ENCODE results near the gene FUT6. TPM values are rescaled to one million over a fixed set of nuclear protein-coding genes. Genes with fewer than 3 reads are reported as not detected.
"Not testable (repeated sequence)": the region's sequence is repeated elsewhere in the genome, so short reads cannot be mapped to it uniquely, and the experiment has no call there.

FUT6 gene
- total RNA-seq, 1 donor, result not detected

DNA sequence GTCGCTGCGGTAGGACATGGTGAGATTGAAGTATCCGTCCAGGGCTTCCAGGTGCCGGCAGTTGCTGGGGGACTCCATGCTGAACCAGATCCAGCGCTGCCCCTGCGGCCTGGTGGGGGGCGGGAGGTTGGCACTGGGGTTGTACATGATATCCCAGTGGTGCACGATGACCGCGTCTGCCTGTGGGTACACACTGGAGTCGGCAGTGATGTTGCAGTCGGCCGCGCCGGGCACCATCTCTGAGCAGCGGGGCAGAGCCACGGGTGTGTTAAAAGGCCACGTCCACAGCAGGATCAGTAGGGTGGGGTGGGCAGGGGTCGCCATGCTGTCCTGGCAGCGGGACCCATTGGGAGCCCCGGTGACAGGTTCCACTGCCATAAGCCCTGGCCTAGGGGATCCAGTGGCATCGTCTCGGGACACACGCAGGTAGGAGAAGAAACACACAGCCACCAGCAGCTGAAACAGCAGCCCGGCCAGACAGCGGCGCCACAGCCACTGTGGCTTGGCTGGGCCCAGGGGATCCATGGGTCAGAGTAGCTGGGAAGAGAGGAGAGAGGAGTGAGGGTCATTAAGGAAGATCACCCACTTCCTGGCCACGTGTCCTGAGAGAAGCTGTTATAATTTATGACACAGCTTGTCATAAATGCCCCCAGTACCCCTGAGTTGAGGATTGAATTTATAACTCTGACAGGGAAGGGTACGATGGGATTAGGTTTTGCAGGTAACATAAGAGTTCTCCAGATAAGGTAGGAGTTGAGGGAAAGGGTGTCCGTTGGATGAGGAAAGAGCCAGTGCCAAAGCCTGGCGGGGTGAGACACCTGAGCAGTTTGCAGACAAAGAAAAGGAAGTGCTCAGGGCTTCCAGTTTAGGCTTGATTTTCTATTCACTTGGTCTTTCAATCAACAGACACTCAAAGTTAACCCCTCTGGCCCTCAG is 28.0 kb upstream of the FUT6 start:
- Histone ChIP-seq H3K4me1 (ENCODE audit: insufficient read depth, low read length) (no peaks in the 10 kb centered on the region), H3K4me3 (ENCODE audit: low read length) (no peak overlapping the region), H3K27me3 (ENCODE audit: insufficient read depth, low read length) (no peaks in the 10 kb centered on the region), H3K9me3 (ENCODE audit: low read depth, low read length) (no peaks in the 10 kb centered on the region)

- Histone ChIP-seq H3K27me3 (ENCODE audit: insufficient read depth, low read length) (no peaks in the 10 kb centered on the region), H3K4me1 (ENCODE audit: insufficient read depth, low read length) (no peaks in the 10 kb centered on the region), H3K4me3 (ENCODE audit: low read length) (no peak overlapping the region), H3K9me3 (ENCODE audit: low read depth, low read length) (no peaks in the 10 kb centered on the region)
Observed at GRCh38 chr19:5865772-5866171, 26.3 kb upstream of the FUT6 start.

DNA sequence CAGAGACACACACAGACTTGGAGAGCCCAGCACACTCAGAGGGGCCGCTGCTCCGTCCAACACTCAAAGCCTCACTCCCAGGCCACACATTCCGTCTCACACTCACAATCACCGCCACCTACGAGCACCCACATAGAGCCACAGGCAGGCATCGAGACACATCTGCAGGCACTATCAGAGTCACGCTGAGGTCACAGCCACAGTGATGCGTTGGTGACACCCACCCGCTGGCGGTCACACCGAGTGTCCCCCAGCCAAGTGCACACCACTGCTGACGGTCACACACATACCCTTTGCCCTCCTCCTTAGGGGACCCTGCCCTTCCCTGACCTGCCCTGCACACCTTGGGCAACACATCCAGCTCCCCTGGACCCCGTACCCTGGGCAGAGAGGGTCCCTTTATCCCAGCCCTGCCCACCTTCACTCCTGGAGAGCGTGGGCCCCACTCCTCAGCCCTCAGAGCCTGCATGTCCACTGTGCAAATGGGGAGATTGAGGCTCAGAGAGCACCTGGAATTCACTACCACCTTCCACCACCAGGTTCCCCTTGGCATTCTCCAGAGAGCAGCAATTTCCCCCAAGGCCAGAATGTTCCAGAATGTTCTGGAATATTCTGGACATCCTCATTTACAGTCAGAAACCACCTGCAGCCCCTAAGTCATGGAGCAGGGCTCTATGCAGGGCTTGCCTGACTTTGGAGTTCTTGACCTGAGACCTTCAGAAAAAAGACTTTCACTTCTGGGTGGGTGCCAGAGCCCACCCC is 25.4 kb upstream of the FUT6 start:
- H3K9me3 ChIP-seq (ENCODE audit: low read depth, low read length), result no peaks in the 10 kb centered on the region
- H3K4me3 ChIP-seq (ENCODE audit: low read length), result no peak overlapping the region
- no peaks in the 10 kb centered on the region for H3K27me3 ChIP-seq (ENCODE audit: insufficient read depth, low read length)
- H3K4me1 ChIP-seq (ENCODE audit: insufficient read depth, low read length), result no peaks in the 10 kb centered on the region

GRCh38 chr19:5864013-5864720 is 24.7 kb upstream of the FUT6 start:
- H3K27me3 ChIP-seq (ENCODE audit: insufficient read depth, low read length), result no peaks in the 10 kb centered on the region
- no peaks in the 10 kb centered on the region for H3K9me3 ChIP-seq (ENCODE audit: low read depth, low read length)
- H3K4me3 ChIP-seq (ENCODE audit: low read length), result no peak overlapping the region
- no peaks in the 10 kb centered on the region for H3K4me1 ChIP-seq (ENCODE audit: insufficient read depth, low read length)

DNA sequence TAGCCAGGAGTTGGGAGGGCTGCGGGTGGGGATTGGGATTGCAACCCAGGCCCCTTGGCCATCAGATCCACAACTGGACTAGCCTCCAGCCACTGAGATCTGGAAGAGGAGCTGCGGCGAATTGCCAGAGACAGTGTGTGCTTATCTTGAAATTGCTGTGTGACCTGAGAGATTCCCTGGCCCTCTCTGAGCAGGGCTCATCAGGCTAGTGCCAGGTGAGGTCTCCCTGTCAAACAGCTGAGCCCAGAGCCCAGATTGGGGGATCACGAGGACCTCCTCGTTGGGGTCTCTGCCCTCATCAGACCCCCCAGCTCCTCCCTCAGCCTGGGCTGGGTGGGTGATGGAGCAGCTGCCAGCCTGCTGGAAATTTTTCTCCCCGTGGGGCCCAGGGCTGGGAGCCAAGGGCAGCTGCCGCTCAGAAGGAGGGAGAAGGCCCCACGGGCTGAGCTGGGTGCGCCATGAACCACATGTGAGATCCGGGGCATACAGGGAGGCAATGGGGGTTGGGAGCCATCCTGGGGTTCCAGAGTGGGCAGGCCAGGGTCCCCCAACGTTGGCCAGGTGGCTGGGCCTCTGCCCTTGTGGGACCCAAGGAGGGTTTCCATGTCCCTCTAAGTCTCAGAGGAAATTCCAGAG is 23.6 kb upstream of the FUT6 start:
- Histone ChIP-seq H3K4me1 (ENCODE audit: insufficient read depth, low read length) (no peaks in the 10 kb centered on the region), H3K4me3 (ENCODE audit: low read length) (no peak overlapping the region), H3K9me3 (ENCODE audit: low read depth, low read length) (no peaks in the 10 kb centered on the region), H3K27me3 (ENCODE audit: insufficient read depth, low read length) (no peaks in the 10 kb centered on the region)

- Histone ChIP-seq H3K4me1 (ENCODE audit: insufficient read depth, low read length) (no peaks in the 10 kb centered on the region), H3K27me3 (ENCODE audit: insufficient read depth, low read length) (no peaks in the 10 kb centered on the region), H3K4me3 (ENCODE audit: low read length) (no peak overlapping the region), H3K9me3 (ENCODE audit: low read depth, low read length) (no peaks in the 10 kb centered on the region)
Observed at GRCh38 chr19:5857203-5858081, 17.9 kb upstream of the FUT6 start.

DNA sequence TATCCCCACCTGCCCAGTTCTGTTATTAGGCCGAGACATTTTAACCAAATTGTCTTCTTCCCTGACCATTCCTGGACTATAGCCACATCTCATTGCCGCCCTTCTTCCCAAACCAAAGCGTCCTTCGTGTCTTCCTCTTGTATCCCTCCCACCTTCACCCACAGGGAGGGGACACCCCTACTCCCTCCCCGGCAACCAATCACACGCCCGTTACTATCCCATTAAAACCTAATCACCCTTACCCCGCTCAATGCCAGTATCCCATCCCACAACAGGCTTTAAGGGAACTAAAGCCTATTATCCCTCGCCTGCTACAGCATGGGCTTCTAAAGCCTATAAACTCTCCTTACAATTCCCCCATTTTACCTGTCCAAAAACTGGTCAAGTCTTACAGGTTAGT is 15.6 kb upstream of the FUT6 start:
- not testable (repeated sequence) for H3K4me3 ChIP-seq (ENCODE audit: low read length); H3K9me3 ChIP-seq (ENCODE audit: low read depth, low read length); H3K4me1 ChIP-seq (ENCODE audit: insufficient read depth, low read length); H3K27me3 ChIP-seq (ENCODE audit: insufficient read depth, low read length)

GRCh38 chr19:5854121-5854520 is 14.6 kb upstream of the FUT6 start:
- not testable (repeated sequence) for H3K4me3 ChIP-seq (ENCODE audit: low read length); H3K4me1 ChIP-seq (ENCODE audit: insufficient read depth, low read length); H3K27me3 ChIP-seq (ENCODE audit: insufficient read depth, low read length); H3K9me3 ChIP-seq (ENCODE audit: low read depth, low read length)

GRCh38 chr19:5851302-5851701 is 11.8 kb upstream of the FUT6 start, which contains the start of gene FUT3:
FUT3 (minus strand) TSS chr19:5851449.
- no peaks in the 10 kb centered on the region for H3K4me1 ChIP-seq (ENCODE audit: insufficient read depth, low read length)
- no peaks in the 10 kb centered on the region for H3K27me3 ChIP-seq (ENCODE audit: insufficient read depth, low read length)
- no peaks in the 10 kb centered on the region for H3K9me3 ChIP-seq (ENCODE audit: low read depth, low read length)
- H3K4me3 ChIP-seq (ENCODE audit: low read length), result no peak within 1 kb of the TSS

DNA sequence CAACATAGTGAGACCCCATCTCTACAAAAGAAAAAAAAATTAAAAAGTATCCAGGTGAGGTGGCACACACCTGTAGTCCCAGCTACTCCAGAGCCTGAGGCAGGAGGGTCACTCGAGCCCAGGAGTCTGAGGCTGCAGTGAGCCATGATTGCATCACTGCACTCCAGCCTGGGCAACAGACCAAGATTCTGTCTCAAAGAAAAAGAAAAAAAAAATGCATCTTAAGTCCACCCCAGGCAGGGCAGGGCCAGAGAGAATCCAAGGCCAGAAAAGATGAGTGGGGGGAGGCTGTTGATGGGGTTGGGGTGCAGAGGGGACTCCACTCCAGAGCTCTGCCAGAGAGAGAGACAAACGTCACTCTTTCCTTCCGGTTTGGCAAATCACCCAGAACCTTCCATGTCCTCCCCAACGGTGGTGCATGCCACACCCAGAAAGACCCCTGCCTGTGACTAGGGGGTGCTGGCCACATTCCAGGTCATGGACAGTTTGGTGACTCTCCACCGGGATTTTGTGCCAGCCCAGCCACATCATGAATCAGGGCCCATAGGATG is 11.3 kb upstream of the FUT6 start:
- Histone ChIP-seq H3K4me1 (ENCODE audit: insufficient read depth, low read length) (no peaks in the 10 kb centered on the region), H3K9me3 (ENCODE audit: low read depth, low read length) (no peaks in the 10 kb centered on the region), H3K4me3 (ENCODE audit: low read length) (no peak overlapping the region), H3K27me3 (ENCODE audit: insufficient read depth, low read length) (no peaks in the 10 kb centered on the region)

GRCh38 chr19:5850189-5850588 is 10.7 kb upstream of the FUT6 start:
- Histone ChIP-seq H3K4me3 (ENCODE audit: low read length) (no peak overlapping the region), H3K4me1 (ENCODE audit: insufficient read depth, low read length) (no peaks in the 10 kb centered on the region), H3K27me3 (ENCODE audit: insufficient read depth, low read length) (no peaks in the 10 kb centered on the region)

DNA sequence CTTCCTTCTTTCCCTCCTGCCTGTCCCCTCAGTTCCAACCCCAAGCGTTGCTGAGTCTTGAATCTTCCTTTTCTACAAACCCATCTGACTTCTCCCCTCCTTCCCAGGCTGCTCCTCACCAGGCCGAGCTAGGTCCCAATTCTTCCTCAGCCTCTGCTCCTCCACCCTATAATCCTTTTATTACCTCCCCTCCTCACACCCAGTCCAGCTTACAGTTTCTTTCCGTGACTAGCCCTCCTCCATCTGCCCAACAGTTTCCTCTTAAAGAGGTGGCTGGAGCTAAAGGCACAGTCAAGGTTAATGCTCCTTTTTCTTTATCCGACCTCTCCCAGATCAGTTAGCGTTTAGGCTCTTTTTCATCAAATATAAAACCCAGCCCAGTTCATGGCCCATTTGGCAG is 9.1 kb upstream of the FUT6 start:
- H3K4me3 ChIP-seq (ENCODE audit: low read length); H3K4me1 ChIP-seq (ENCODE audit: insufficient read depth, low read length); H3K9me3 ChIP-seq (ENCODE audit: low read depth, low read length); H3K27me3 ChIP-seq (ENCODE audit: insufficient read depth, low read length): not testable (repeated sequence)

More at GRCh38 chr19:5850189-5850588, 10.7 kb upstream of the FUT6 start:
- no peaks in the 10 kb centered on the region for H3K9me3 ChIP-seq (ENCODE audit: low read depth, low read length)

DNA sequence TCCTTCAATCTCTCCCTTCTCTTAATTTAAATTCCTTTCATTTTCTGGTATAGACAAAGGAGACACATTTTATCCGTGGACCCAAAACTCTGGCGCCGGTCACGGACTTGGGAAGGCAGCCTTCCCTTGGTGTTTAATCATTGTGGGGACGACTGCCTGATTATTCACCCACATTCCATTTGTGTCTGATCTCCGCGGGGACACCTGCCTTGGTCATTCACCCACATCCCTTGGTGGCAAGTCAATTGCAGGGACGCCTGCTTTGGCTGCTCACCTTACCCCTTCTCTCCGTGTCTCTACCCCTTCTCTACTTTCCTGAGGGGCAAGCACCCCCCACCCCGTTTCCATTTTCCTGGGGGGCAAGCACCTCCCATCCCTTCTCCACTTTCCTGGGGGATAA is 8.3 kb upstream of the FUT6 start:
- not testable (repeated sequence) for H3K27me3 ChIP-seq (ENCODE audit: insufficient read depth, low read length); H3K4me1 ChIP-seq (ENCODE audit: insufficient read depth, low read length); H3K9me3 ChIP-seq (ENCODE audit: low read depth, low read length); H3K4me3 ChIP-seq (ENCODE audit: low read length)

Data from mononuclear cell (primary cell).